MM.1S (cell line): Measurements from ENCODE around the gene FRYL.

Experiments
- DNase-seq: peaks from one replicate; pipeline ENCODE4 v3.0.0-alpha.2; 2015
- H2AFZ ChIP-seq: fragments of 300-600 bp; sonication (generic); 2 replicates; pipeline ENCODE4 v1.6.0; 2016; ENCODE audit warnings: antibody characterized with exemption, low read length
- H3F3A ChIP-seq: fragments of 300-600 bp; sonication (generic); 2 replicates; pipeline ENCODE4 v1.6.1; 2016; ENCODE audit warnings: mild to moderate bottlenecking, antibody characterized with exemption, low read length, moderate library complexity, mixed read lengths; ENCODE audit not compliant: insufficient read depth
- H3K27ac ChIP-seq: fragments of 300-600 bp; sonication (generic); 2 replicates; pipeline ENCODE4 v1.5.1; 2016; ENCODE audit warnings: mild to moderate bottlenecking, low read length
- H3K27me3 ChIP-seq: fragments of 300-600 bp; sonication (generic); replicated peaks from 2 replicates; pipeline ENCODE4 v1.6.0; 2016; ENCODE audit warnings: low read length; ENCODE audit not compliant: insufficient read depth
- H3K36me3 ChIP-seq: fragments of 300-600 bp; sonication (generic); replicated peaks from 2 replicates; pipeline ENCODE4 v1.6.1; 2016; ENCODE audit warnings: mild to moderate bottlenecking, low read length, mixed read lengths; ENCODE audit not compliant: insufficient read depth
- H3K4me1 ChIP-seq: fragments of 300-600 bp; sonication (generic); 2 replicates; pipeline ENCODE4 v1.6.1; 2016; ENCODE audit warnings: low read length, mixed read lengths
- H3K4me2 ChIP-seq: fragments of 300-600 bp; sonication (generic); 2 replicates; pipeline ENCODE4 v1.6.0; 2016; ENCODE audit warnings: low read depth, low read length
- H3K4me3 ChIP-seq: fragments of 300-600 bp; sonication (generic); 2 replicates; pipeline ENCODE4 v1.5.1; 2016; ENCODE audit warnings: low read length, mixed read lengths
- H3K79me2 ChIP-seq: fragments of 300-600 bp; sonication (generic); 2 replicates; pipeline ENCODE4 v1.6.1; 2016; ENCODE audit warnings: mixed run types, low read length, mixed read lengths
- H3K9ac ChIP-seq: fragments of 300-600 bp; sonication (generic); 2 replicates; pipeline ENCODE4 v1.6.1; 2016; ENCODE audit warnings: low read length, mixed read lengths
- H3K9me2 ChIP-seq: fragments of 300-600 bp; sonication (generic); replicated peaks from 2 replicates; pipeline ENCODE4 v1.6.1; 2016; ENCODE audit warnings: mild to moderate bottlenecking, low read length, mixed read lengths; ENCODE audit not compliant: insufficient read depth
- H3K9me3 ChIP-seq: fragments of 300-600 bp; sonication (generic); replicated peaks from 2 replicates; pipeline ENCODE4 v1.6.1; 2016; ENCODE audit warnings: mild to moderate bottlenecking, low read length, mixed read lengths; ENCODE audit not compliant: insufficient read depth
- H4K20me1 ChIP-seq: fragments of 300-600 bp; sonication (generic); 2 replicates; pipeline ENCODE4 v1.6.1; 2016; ENCODE audit warnings: mild to moderate bottlenecking, low read length, moderate library complexity, mixed read lengths; ENCODE audit not compliant: insufficient read depth
- EZH2 ChIP-seq: fragments of 300-600 bp; sonication (generic); optimal IDR thresholded peaks from 2 replicates; pipeline ENCODE3; 2017; ENCODE audit warnings: low read depth, mild to moderate bottlenecking, antibody characterized with exemption, low read length, mixed read lengths
- EZH2phosphoT487 ChIP-seq: fragments of 300-600 bp; sonication (generic); IDR thresholded peaks from 2 replicates; pipeline ENCODE4 v1.6.1; 2018; ENCODE audit warnings: antibody characterized with exemption, low read length
- TF ChIP-seq, protein P1 (sequence below): fragments of 300-600 bp; sonication (generic); IDR thresholded peaks from 2 replicates; pipeline ENCODE4 v1.5.1; 2016; ENCODE audit warnings: antibody characterized with exemption, low read length, mixed read lengths

Gene FRYL

GRCh38 chr4:48571471-48571870 is 208.6 kb downstream of the FRYL start:
- Histone ChIP-seq H2AFZ (no peak overlapping the region), H3K9me3 (no peaks in the 10 kb centered on the region), H3K4me1 (no peaks in the 10 kb centered on the region), H3K9me2 (no peaks in the 10 kb centered on the region), H3K27ac (no peak overlapping the region), H3K4me3 (no peak overlapping the region), H3K27me3 (no peaks in the 10 kb centered on the region), H3K9ac (no peak overlapping the region), H3K79me2 (no peaks in the 10 kb centered on the region), H3F3A (no peaks in the 10 kb centered on the region), H3K4me2 (no peak overlapping the region), H4K20me1 (no peaks in the 10 kb centered on the region), H3K36me3 (peaks cover 9% of the 10 kb centered on the region; the same call in 1 of the 2 replicates)
- TF ChIP-seq EZH2 (no peak), EZH2phosphoT487 (no peak)
- TF ChIP-seq, protein P1, sequence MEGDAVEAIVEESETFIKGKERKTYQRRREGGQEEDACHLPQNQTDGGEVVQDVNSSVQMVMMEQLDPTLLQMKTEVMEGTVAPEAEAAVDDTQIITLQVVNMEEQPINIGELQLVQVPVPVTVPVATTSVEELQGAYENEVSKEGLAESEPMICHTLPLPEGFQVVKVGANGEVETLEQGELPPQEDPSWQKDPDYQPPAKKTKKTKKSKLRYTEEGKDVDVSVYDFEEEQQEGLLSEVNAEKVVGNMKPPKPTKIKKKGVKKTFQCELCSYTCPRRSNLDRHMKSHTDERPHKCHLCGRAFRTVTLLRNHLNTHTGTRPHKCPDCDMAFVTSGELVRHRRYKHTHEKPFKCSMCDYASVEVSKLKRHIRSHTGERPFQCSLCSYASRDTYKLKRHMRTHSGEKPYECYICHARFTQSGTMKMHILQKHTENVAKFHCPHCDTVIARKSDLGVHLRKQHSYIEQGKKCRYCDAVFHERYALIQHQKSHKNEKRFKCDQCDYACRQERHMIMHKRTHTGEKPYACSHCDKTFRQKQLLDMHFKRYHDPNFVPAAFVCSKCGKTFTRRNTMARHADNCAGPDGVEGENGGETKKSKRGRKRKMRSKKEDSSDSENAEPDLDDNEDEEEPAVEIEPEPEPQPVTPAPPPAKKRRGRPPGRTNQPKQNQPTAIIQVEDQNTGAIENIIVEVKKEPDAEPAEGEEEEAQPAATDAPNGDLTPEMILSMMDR = no peak
- no peak for DNase-seq

GRCh38 chr4:48570646-48571220 is 209.3 kb downstream of the FRYL start:
- Histone ChIP-seq H3K9ac (no peak overlapping the region), H3F3A (no peaks in the 10 kb centered on the region), H3K9me3 (no peaks in the 10 kb centered on the region), H3K4me2 (no peak overlapping the region), H3K79me2 (no peaks in the 10 kb centered on the region), H3K9me2 (no peaks in the 10 kb centered on the region), H3K36me3 (peaks cover 9% of the 10 kb centered on the region; the same call in 1 of the 2 replicates), H3K27ac (no peak overlapping the region), H2AFZ (no peak overlapping the region), H4K20me1 (no peaks in the 10 kb centered on the region), H3K4me1 (no peaks in the 10 kb centered on the region), H3K27me3 (no peaks in the 10 kb centered on the region), H3K4me3 (no peak overlapping the region)
- TF ChIP-seq EZH2 (no peak), EZH2phosphoT487 (no peak)
- TF ChIP-seq, protein P1 = no peak
- DNase-seq = no peak

GRCh38 chr4:48566034-48566384 is 214.1 kb downstream of the FRYL start:
- no peaks in the 10 kb centered on the region for H4K20me1 ChIP-seq
- H3K36me3 ChIP-seq = peaks cover 9% of the 10 kb centered on the region; the same call in 1 of the 2 replicates
- no peak overlapping the region for H3K27ac ChIP-seq
- H3K79me2 ChIP-seq = no peaks in the 10 kb centered on the region
- no peak overlapping the region for H3K4me3 ChIP-seq
- no peak for TF ChIP-seq EZH2
- TF ChIP-seq, protein P1 = no peak
- TF ChIP-seq EZH2phosphoT487 = no peak
- no peak overlapping the region for H3K9ac ChIP-seq
- H3K27me3 ChIP-seq = no peaks in the 10 kb centered on the region
- H3F3A ChIP-seq = no peaks in the 10 kb centered on the region; the same call in 1 of the 2 replicates
- no peaks in the 10 kb centered on the region for H3K4me1 ChIP-seq
- no peak overlapping the region for H3K4me2 ChIP-seq
- DNase-seq = no peak
- no peak overlapping the region for H2AFZ ChIP-seq
- H3K9me3 ChIP-seq = no peaks in the 10 kb centered on the region
- no peaks in the 10 kb centered on the region for H3K9me2 ChIP-seq
